Measurements from ENCODE around the gene ASXL1.
"Not testable (repeated sequence)": the region's sequence is repeated elsewhere in the genome, so short reads cannot be mapped to it uniquely, and the experiment has no call there.

The ASXL1 gene

GRCh38 chr20:32337937-32338661, 20.0 kb upstream of the ASXL1 start:
- no peak for DNase-seq

DNA sequence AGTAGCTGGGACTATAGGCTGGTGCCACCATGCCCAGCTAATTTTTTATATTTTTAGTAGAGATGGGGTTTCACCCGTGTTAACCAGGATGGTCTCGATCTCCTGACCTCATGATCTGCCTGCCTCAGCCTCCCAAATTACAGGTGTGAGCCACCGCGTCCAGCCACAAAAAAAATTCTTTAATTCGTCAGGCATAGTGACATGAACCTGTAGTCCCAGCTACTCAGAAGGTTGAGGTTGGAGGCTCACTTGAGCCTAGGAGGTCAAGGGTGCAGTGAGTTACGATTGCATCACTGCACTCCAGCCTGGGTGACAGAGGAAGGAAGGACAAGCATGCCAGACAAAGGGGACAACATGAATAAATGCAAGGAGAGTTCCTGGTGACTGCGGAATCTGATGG, 19.5 kb upstream of the ASXL1 start:
- peak in 3 of 4 experiments; percentile 40 to 46 (median 46) for DNase-seq

DNA sequence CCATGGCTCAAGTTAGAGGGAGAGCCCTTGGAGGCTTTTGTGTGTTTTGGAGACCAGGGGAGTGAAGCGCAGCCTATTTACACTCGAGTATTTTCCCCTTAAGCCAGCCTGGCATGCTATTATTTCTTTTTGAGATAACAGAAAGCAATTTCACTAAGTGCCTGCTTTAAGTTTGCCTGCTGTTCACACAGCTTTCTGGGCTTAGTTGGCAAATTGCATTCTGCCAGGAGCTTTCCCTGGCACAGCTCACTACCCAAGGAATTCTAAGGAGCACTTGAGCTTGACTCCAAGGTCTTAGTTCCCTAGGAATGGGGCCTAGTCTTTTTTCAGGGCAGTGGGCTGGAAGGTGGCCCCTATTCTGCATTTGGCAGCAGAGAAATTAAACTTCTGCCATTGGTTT, 19.0 kb upstream of the ASXL1 start:
- DNase-seq, result no peak

DNA sequence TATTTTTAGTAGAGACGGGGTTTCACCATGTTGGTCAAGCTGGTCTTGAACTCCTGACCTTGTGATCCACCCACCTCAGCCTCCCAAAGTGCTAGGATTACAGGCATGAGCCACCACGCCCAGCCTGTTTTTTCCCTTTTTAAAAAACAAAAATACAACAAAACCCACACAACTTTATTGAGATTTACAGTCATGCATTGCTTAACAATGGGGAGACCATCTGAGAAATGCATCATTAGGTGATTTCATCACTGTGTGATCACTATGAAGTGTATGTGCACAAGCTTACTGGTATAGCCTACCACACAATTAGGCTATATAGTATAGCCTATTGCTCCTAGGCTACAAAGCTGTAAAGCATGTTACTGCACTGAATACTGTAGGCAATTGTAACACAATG, 17.1 kb upstream of the ASXL1 start:
- DNase-seq, result peak; percentile 37 to 87 (median 68)

DNA sequence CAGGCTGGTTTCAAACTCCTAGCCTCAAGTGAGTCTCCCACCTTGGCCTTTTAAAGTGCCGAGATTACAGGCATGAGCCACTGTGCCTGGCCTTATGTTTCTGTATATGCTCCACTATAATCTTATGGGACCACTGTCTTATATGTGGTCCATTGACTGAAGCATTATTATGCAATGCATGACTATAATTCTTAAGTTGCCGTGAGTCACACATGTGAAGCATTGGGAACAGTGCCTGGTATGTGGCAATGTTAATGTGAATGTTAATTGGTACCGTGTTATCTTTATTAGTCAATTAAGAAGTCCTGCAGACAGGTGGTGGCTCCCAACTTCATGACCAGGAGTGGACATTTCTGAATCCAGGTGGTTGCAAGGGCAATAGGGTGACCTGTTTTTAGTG, 14.7 kb upstream of the ASXL1 start:
- peak; percentile 8 to 55 (median 32) for DNase-seq

- peak in 1 of 4 experiments; percentile 15 for DNase-seq
Observed at GRCh38 chr20:32344835-32345506, 13.2 kb upstream of the ASXL1 start.

GRCh38 chr20:32348207-32348606, 9.9 kb upstream of the ASXL1 start:
- DNase-seq, result no peak

DNA sequence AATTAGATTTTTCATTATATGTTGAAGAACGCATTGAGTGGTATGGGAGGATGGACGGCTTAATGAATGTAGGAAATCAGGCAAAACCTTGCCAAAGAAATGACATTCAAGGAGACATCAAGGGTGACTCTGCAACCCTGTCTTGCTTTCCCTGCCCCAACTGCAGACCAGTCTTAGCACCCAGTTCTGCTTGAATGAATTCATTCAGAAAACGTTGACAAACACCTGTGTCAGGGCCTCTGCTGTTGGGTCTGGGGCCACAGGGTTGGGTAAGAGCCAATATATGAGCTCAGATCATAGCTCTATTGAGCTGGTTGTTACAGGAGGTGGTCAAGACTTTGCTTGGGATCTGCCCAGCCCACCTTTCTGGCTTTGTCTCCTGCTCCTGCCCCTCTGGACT, 7.7 kb upstream of the ASXL1 start:
- DNase-seq, result no peak

DNA sequence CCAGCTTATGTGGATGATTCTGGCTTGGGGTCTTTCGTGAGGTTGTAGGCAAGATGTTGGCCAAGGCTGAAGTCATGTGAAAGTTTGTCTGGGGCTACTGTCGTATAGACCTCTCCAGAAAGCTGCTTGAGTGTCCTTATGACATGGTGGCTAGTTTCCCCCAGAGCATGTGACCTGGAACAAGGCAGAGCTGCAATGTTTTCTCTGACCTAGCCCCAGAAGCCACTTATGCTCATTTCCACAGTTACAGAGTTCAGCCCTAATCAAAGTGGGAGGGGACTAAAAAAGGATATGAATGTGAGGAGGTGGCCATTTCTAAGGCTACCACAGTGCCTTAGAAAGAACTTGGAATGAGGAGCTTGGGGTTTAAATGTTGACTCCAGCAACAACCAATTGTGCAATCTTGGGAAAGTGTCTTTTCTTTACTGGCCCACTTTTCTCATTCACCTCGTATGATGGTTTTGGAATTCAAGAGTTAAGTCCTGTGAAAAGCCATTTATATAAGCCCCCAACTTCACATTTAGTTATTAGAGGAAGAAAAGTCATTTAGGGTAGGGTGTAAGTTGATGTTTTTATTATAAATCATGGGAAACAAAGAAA, 5.9 kb upstream of the ASXL1 start:
- DNase-seq, result peak; percentile 28 to 51 (median 43)

- DNase-seq, result no peak
Observed at GRCh38 chr20:32353848-32354496, 4.2 kb upstream of the ASXL1 start.

DNA sequence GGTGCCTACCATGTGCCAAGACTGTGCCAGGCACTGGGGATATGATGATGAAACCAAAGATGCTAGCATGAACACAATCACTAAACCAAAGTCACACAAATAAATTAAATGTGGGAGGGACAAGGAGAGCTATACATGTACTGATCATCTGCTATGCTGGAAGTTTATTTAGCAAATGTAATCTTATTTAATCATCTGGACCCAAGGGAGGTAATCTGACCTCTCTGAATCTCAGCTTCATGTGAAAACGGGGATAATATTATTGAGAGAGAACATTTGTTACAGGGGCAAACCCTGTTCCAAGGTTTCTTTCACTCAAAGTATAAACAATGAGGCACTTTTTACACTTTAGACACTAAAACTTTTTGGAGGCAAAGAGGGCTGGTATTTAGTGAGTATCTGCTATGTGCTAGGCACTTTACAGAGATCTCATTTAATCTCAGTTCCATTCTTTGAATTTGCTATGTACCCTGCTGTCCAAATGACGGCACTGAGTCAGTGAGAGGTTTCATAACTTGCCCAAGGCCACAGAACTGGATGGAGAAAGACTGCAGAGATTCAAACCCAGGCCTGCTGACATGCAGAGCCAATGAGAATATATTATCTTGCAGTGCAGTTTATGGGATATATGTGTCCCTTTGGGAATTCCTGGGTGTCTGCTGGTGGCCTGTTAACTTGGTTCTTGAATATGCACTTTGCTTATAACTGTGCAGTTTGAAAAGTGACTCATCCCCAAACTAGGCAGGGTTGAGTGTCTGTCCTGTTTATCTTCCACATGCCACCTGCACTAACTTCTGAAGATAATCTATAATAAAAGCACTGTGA, 3.3 kb upstream of the ASXL1 start:
- DNase-seq, result no peak

DNA sequence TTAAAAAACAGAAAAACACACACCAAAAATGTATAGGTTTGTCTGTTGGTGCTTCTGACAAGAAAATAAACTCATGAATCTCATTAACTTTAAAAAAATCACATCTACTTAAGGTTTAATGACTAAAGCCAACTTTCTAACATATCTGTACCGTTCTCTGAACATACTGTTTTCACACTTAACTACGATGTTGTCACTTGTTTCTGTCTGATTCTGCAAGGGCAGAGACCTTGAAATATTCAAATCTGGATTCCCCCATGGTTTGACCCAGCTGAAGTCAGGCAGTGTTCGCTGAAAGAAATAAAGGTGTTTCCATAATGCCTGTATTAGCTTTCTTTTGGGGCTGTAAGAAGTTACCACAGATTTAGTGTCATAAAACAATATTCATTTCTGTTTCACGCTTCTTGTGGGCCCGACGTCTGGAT, 2.7 kb upstream of the ASXL1 start:
- no peak for DNase-seq

GRCh38 chr20:32355907-32356621, 2.1 kb upstream of the ASXL1 start:
- DNase-seq, result not testable (repeated sequence)

GRCh38 chr20:32356622-32357374, 1.3 kb upstream of the ASXL1 start:
- DNase-seq, result peak in 3 of 4 experiments; percentile 17 to 66 (median 58)

GRCh38 chr20:32357375-32357868, 709 bp upstream of the ASXL1 start:
- DNase-seq, result peak in 2 of 4 experiments; percentile 32 to 43

DNA sequence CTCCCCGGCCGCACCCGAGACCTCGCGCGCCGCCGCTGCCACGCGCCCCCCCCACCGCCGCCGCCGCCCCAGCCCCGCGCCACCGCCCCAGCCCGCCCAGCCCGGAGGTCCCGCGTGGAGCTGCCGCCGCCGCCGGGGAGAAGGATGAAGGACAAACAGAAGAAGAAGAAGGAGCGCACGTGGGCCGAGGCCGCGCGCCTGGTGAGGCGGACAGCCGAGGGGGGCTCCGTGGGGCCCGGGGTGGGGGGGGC, 426 bp downstream of the ASXL1 start:
- no peak for DNase-seq

- DNase-seq, result peak; percentile 55 to 84 (median 74)
Observed at GRCh38 chr20:32358883-32359632, 927 bp downstream of the ASXL1 start.

DNA sequence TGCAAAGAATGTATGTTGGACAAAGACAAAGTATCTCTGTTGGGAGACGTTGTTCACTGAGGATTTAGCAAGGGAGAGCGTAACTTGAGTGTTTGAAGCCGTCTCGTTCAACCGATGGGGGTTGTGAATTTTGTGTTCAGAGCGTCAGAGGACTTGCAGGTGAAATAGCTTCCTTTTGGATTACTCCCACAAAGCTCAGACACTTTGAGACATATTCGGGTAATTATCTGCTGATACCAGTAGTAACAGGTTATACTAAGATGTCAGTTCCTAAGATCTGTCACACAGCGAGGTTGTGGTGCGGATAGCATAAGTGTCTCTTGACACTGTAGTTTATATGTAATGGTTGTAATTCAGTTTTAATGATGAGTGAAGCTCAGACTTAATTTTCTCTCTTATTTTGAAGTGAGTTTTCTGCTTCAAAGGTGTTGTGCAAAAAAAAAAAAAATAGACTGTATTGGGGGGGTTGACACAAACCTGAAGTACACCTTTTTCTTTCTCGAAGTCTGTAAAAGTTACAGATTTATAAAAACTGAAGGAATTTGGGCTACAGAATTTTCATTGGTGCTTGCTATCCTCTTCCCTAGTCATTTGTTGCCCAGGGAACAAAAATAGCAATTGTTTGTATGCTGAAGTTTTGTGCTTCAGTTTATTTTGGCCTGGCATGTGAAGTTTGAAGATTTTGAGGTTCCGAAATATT, 1.7 kb downstream of the ASXL1 start:
- peak in 1 of 4 experiments; percentile 5 for DNase-seq

DNA sequence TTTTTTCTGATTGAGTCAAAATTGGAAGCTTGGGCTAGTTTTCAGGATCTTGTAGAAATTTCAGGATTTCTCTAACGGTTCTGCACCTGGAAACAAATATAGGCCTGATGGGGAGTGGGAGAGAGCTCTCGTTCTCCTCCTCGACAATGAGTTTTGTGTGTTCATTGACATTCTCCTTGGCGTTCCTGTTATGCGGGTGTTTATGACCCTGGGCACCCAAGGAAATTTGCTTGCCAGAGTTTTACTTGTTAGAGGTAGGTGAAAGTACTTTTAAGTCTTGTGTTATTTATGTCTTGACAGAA, 2.2 kb downstream of the ASXL1 start:
- no peak for DNase-seq

- DNase-seq, result no peak
Observed at GRCh38 chr20:32362901-32363364, 4.8 kb downstream of the ASXL1 start.
